Liver (tissue), 3 donors: ENCODE measurements around the gene P4HA2.

ENCODE experiments used
- FOXA1 ChIP-seq: IDR thresholded peaks from 2 replicates; pipeline ENCODE4 v1.6.1; 2016; ENCODE audit warnings: antibody characterized with exemption
- GABPA ChIP-seq, 2 donors: IDR thresholded peaks in 1 of 2; conservative IDR thresholded peaks in 1 of 2; 2 replicates each; pipeline ENCODE4 v1.6.1; 2016; ENCODE audit warnings: antibody characterized with exemption in 2 of 2, mild to moderate bottlenecking in 1 of 2, moderate library complexity in 1 of 2
- HNF4G ChIP-seq: IDR thresholded peaks from 2 replicates; pipeline ENCODE4 v1.6.1; 2016; ENCODE audit warnings: antibody characterized with exemption
- JUND ChIP-seq, 2 donors: IDR thresholded peaks; 2 replicates each; pipeline ENCODE4 v1.6.1; 2016; ENCODE audit warnings: antibody characterized with exemption in 2 of 2
- NR2F2 ChIP-seq: IDR thresholded peaks from 2 replicates; pipeline ENCODE4 v1.6.1; 2016; ENCODE audit warnings: antibody characterized with exemption
- RAD21 ChIP-seq, 2 donors: IDR thresholded peaks; 2 replicates each; pipeline ENCODE4 v1.6.1; 2016; ENCODE audit warnings: antibody characterized with exemption in 2 of 2, mild to moderate bottlenecking in 2 of 2
- SP1 ChIP-seq: IDR thresholded peaks from 2 replicates; pipeline ENCODE4 v1.6.1; 2018; ENCODE audit warnings: antibody characterized with exemption, mild to moderate bottlenecking
- TAF1 ChIP-seq: conservative IDR thresholded peaks from 2 replicates; pipeline ENCODE4 v1.6.1; 2016; ENCODE audit warnings: antibody characterized with exemption, mild to moderate bottlenecking
- YY1 ChIP-seq: IDR thresholded peaks from 2 replicates; pipeline ENCODE4 v1.6.1; 2016; ENCODE audit warnings: antibody characterized with exemption, mild to moderate bottlenecking
- TF ChIP-seq, protein P1 (sequence below): fragments of 150-350 bp; IDR thresholded peaks from 2 replicates; pipeline ENCODE4 v1.5.1; 2017; ENCODE audit warnings: improper control_type of control experiment, low read depth, low read length; ENCODE audit not compliant: missing input control
- TF ChIP-seq, protein P2 (sequence below): IDR thresholded peaks from 2 replicates; pipeline ENCODE4 v1.6.1; 2016; ENCODE audit warnings: antibody characterized with exemption
- TF ChIP-seq, protein P3 (sequence below): IDR thresholded peaks from 2 replicates; pipeline ENCODE4 v1.6.1; 2016; ENCODE audit warnings: antibody characterized with exemption, mild to moderate bottlenecking
- TF ChIP-seq, protein P4 (sequence below): IDR thresholded peaks from 2 replicates; pipeline ENCODE4 v1.6.1; 2016; ENCODE audit warnings: antibody characterized with exemption
- donor health status: healthy.
- donor health status: healthy.

DNA sequence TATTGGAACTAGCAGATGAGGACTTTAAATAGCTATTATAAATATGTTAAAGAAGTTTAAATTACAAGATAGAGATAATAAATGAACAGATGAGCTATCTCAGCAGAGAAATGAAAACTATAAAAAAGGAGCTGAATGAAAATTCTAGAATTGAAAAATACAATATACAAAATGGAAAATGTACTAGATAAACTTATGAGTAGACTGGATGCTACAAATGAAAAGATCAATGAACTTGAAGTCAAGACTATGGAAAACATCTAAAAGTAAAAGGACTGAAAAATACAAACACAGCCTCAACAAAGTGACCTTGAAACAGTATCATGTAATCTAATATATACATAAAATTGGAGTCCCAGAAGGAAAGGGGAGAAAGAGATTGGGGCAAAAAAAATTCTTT, 19.2 kb upstream of the P4HA2 start:
- TF ChIP-seq, protein P1, sequence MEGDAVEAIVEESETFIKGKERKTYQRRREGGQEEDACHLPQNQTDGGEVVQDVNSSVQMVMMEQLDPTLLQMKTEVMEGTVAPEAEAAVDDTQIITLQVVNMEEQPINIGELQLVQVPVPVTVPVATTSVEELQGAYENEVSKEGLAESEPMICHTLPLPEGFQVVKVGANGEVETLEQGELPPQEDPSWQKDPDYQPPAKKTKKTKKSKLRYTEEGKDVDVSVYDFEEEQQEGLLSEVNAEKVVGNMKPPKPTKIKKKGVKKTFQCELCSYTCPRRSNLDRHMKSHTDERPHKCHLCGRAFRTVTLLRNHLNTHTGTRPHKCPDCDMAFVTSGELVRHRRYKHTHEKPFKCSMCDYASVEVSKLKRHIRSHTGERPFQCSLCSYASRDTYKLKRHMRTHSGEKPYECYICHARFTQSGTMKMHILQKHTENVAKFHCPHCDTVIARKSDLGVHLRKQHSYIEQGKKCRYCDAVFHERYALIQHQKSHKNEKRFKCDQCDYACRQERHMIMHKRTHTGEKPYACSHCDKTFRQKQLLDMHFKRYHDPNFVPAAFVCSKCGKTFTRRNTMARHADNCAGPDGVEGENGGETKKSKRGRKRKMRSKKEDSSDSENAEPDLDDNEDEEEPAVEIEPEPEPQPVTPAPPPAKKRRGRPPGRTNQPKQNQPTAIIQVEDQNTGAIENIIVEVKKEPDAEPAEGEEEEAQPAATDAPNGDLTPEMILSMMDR = no peak
- no peak for TF ChIP-seq FOXA1
- no peak for TF ChIP-seq NR2F2
- no peak for TF ChIP-seq GABPA (IDR thresholded peaks at IDR 0.05 in 1 of 2, conservative IDR thresholded peaks at IDR 0.05 in 1 of 2)
- TF ChIP-seq RAD21 (IDR thresholded peaks at IDR 0.05) = no peak
- no peak for TF ChIP-seq JUND (IDR thresholded peaks at IDR 0.05)
- TF ChIP-seq SP1 = no peak
- TF ChIP-seq, protein P2, sequence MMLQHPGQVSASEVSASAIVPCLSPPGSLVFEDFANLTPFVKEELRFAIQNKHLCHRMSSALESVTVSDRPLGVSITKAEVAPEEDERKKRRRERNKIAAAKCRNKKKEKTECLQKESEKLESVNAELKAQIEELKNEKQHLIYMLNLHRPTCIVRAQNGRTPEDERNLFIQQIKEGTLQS = no peak
- TF ChIP-seq YY1 = no peak
- TF ChIP-seq HNF4G = no peak
- no peak for TF ChIP-seq TAF1
- TF ChIP-seq, protein P3, sequence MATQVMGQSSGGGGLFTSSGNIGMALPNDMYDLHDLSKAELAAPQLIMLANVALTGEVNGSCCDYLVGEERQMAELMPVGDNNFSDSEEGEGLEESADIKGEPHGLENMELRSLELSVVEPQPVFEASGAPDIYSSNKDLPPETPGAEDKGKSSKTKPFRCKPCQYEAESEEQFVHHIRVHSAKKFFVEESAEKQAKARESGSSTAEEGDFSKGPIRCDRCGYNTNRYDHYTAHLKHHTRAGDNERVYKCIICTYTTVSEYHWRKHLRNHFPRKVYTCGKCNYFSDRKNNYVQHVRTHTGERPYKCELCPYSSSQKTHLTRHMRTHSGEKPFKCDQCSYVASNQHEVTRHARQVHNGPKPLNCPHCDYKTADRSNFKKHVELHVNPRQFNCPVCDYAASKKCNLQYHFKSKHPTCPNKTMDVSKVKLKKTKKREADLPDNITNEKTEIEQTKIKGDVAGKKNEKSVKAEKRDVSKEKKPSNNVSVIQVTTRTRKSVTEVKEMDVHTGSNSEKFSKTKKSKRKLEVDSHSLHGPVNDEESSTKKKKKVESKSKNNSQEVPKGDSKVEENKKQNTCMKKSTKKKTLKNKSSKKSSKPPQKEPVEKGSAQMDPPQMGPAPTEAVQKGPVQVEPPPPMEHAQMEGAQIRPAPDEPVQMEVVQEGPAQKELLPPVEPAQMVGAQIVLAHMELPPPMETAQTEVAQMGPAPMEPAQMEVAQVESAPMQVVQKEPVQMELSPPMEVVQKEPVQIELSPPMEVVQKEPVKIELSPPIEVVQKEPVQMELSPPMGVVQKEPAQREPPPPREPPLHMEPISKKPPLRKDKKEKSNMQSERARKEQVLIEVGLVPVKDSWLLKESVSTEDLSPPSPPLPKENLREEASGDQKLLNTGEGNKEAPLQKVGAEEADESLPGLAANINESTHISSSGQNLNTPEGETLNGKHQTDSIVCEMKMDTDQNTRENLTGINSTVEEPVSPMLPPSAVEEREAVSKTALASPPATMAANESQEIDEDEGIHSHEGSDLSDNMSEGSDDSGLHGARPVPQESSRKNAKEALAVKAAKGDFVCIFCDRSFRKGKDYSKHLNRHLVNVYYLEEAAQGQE = no peak
- TF ChIP-seq, protein P4, sequence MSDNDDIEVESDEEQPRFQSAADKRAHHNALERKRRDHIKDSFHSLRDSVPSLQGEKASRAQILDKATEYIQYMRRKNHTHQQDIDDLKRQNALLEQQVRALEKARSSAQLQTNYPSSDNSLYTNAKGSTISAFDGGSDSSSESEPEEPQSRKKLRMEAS = no peak
